Measurements from ENCODE around the gene ST8SIA1. TPM values are rescaled to one million over a fixed set of nuclear protein-coding genes. Genes with fewer than 3 reads are reported as not detected.

The ST8SIA1 gene
- total RNA-seq, 1 experiment from 2014 or later, result not detected

DNA sequence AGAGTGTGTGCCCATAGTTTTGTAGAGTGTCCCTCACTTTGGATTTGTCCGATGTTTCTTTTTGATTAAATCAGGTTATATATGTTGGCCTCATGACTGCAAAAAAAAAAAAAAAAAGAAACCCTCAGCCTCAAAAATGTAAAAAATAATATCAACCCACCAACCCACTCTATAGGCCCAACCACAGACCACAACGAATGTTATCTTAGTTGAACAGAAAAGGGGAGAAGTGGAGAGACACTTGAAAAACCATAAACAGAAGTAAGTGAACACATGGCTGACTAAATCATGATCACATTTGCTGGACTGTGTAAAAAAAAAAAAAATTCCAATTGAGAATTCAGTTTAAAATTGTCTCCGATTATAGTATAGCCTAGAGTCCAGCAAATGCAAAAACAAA lies 45.5 kb upstream of the ST8SIA1 start:
- Histone ChIP-seq H4K91ac (ENCODE audit: insufficient read length, low read depth, low read length) (no peak overlapping the region), H3K79me2 (ENCODE audit: insufficient read depth, low read length) (no peaks in the 10 kb centered on the region)
- 0 out of 2 replicates have a peak, but pooled peaks cover 2% of the 10 kb centered on the region for H3K27me3 Mint-ChIP-seq (ENCODE audit: low read depth)

More for the DNA sequence above, 45.5 kb upstream of the ST8SIA1 start:
- Mint-ChIP-seq H3K4me1 (no peaks in the 10 kb centered on the region), H3K36me3 (ENCODE audit: insufficient read depth in 1 of 3, low read depth in 3 of 3) (no peaks in the 10 kb centered on the region; a peak in 1 of 7 replicates), H3K27ac (no peak overlapping the region), H3K4me3 (no peak overlapping the region), H3K9me3 (peaks cover 1 to 12% of the 10 kb centered on the region in 2 experiments; a peak in 4 of 5 replicates)
- Histone ChIP-seq H3K18ac (ENCODE audit: insufficient read length, low read depth, low read length) (no peak overlapping the region), H2BK15ac (ENCODE audit: low read depth, low read length) (no peak overlapping the region), H3K4ac (ENCODE audit: low read depth, low read length) (no peak overlapping the region), H2BK12ac (ENCODE audit: insufficient read length, low read depth, low read length) (no peak overlapping the region), H4K5ac (ENCODE audit: insufficient read length, low read depth, low read length) (no peak overlapping the region), H4K20me1 (ENCODE audit: control insufficient read depth, insufficient read depth, insufficient read length) (no peaks in the 10 kb centered on the region), H3K79me1 (ENCODE audit: insufficient read depth, low read depth, low read length, poor library complexity, severe bottlenecking) (no peaks in the 10 kb centered on the region), H2BK5ac (ENCODE audit: insufficient read length, low read length) (no peak overlapping the region), H2BK20ac (ENCODE audit: low read depth, low read length, poor library complexity, severe bottlenecking) (no peak overlapping the region), H2AK5ac (ENCODE audit: insufficient read length, low read length) (no peak overlapping the region), H2AFZ (ENCODE audit: low read length) (no peak overlapping the region), H3K9ac (ENCODE audit: extremely low read depth, insufficient read length, low read length) (no peak overlapping the region), H3K27ac (ENCODE audit: insufficient read length, low read depth, low read length) (no peak overlapping the region), H3T11ph (ENCODE audit: low read length) (no peak overlapping the region), H3K4me2 (ENCODE audit: insufficient read depth, insufficient read length, low read length) (no peak overlapping the region), H3K23me2 (ENCODE audit: insufficient read length, low read depth, low read length, poor library complexity, severe bottlenecking) (no peaks in the 10 kb centered on the region), H3K9me3 (ENCODE audit: control insufficient read depth, low read depth, low read length) (no peaks in the 10 kb centered on the region), H3K4me1 (ENCODE audit: insufficient read depth, low read length) (no peaks in the 10 kb centered on the region), H3K56ac (ENCODE audit: insufficient read length, low read depth, low read length) (no peak overlapping the region), H3K27me3 (ENCODE audit: insufficient read depth, low read length) (no peaks in the 10 kb centered on the region), H2BK120ac (ENCODE audit: low read depth, low read length, poor library complexity, severe bottlenecking) (no peak overlapping the region), H4K8ac (replicated peaks; ENCODE audit: insufficient read length, low read depth, low read length) (no peak overlapping the region), H3K14ac (ENCODE audit: insufficient read depth, low read length) (no peak overlapping the region), H3K23ac (ENCODE audit: insufficient read length, low read depth, low read length) (no peak overlapping the region)
- DNase-seq, result no peak
- TF ChIP-seq, protein P1, sequence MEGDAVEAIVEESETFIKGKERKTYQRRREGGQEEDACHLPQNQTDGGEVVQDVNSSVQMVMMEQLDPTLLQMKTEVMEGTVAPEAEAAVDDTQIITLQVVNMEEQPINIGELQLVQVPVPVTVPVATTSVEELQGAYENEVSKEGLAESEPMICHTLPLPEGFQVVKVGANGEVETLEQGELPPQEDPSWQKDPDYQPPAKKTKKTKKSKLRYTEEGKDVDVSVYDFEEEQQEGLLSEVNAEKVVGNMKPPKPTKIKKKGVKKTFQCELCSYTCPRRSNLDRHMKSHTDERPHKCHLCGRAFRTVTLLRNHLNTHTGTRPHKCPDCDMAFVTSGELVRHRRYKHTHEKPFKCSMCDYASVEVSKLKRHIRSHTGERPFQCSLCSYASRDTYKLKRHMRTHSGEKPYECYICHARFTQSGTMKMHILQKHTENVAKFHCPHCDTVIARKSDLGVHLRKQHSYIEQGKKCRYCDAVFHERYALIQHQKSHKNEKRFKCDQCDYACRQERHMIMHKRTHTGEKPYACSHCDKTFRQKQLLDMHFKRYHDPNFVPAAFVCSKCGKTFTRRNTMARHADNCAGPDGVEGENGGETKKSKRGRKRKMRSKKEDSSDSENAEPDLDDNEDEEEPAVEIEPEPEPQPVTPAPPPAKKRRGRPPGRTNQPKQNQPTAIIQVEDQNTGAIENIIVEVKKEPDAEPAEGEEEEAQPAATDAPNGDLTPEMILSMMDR (conservative IDR thresholded peaks at IDR 0.05), result no peak
- WGBS (ENCODE audit: extremely low coverage, insufficient read length, low lambda C conversion rate), result no CpG with 5 or more reads among the region's 3 CpGs
